DOHH2 (cell line): ENCODE results near the gene SHISA7.

Experiments used
- EZH2phosphoT487 ChIP-seq: fragments of 200-600 bp; sonication (generic); IDR thresholded peaks from 2 replicates; pipeline ENCODE4 v1.6.1; 2017; ENCODE audit warnings: borderline replicate concordance, mild to moderate bottlenecking, antibody characterized with exemption, low read length, moderate library complexity, mixed read lengths
- TF ChIP-seq, protein P1 (sequence below): fragments of 200-600 bp; sonication (generic); IDR thresholded peaks from one replicate; pipeline ENCODE4 v1.5.1; 2014; ENCODE audit warnings: antibody characterized with exemption, mild to moderate bottlenecking, low read depth, low read length; ENCODE audit not compliant: poor library complexity, severe bottlenecking

DNA sequence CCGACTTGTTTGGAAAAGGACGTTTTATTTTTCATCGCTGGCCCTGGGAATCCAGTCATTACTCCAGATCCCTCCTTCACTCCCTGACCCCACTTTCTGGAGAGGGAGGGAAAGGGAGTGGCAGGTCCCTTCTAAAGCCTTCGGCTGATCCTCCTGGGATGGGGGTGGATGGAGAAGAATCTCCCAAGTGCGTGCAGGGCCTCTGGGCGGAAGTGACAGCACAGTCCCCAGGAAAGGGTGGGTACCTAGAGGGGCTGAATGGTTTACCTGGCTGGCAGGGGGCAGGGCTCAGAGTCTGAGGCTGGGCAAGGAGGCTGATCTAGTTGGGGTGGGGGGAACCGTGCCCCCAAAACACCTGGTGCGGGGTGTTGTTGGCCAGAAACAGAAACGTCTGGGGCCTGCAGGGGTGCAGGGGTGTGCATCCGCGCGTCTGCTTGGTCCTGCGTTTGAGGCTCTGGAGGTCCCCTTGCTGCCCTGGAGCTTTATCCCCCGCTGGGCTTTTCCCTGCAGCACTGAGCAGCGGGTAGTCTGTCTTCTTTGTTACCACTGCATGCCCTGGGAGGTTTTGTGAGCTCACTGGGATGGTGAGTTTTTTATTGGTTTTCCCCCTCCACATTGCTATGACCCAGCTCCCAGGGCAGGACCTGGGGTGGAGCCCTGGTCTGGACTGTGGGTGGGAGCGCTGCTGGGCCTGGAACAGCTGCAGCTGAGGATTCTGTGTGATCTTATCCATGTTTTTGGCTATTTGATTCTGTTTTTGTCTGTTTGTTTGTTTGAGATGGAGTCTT lies 30.3 kb upstream of the SHISA7 start:
- TF ChIP-seq, protein P1, sequence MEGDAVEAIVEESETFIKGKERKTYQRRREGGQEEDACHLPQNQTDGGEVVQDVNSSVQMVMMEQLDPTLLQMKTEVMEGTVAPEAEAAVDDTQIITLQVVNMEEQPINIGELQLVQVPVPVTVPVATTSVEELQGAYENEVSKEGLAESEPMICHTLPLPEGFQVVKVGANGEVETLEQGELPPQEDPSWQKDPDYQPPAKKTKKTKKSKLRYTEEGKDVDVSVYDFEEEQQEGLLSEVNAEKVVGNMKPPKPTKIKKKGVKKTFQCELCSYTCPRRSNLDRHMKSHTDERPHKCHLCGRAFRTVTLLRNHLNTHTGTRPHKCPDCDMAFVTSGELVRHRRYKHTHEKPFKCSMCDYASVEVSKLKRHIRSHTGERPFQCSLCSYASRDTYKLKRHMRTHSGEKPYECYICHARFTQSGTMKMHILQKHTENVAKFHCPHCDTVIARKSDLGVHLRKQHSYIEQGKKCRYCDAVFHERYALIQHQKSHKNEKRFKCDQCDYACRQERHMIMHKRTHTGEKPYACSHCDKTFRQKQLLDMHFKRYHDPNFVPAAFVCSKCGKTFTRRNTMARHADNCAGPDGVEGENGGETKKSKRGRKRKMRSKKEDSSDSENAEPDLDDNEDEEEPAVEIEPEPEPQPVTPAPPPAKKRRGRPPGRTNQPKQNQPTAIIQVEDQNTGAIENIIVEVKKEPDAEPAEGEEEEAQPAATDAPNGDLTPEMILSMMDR, result no peak
- no peak for TF ChIP-seq EZH2phosphoT487
